ENCODE results near the gene CAB39.

Gene CAB39

DNA sequence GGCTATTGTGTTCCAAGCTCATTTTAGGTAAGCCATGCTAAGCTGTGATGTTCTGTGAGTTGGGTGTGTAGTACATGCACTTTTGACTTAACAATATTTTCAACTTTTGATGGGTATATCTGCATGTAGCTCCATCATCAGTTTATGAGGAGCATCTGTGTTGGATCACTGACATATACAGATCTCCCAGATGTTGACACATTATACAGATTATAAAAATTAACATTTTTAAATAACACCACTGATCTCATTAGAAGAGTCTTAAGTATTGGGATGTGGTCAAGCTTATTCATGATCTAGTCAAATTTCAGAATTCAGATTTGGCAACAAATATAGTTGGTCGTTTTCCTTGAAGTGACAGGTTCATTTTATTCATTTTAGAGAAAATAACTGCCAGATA is 51.7 kb downstream of the CAB39 start:
- no peaks in the 10 kb centered on the region for H3K27me3 ChIP-seq (ENCODE audit: insufficient read depth, low read depth)
- peaks cover 11% of the 10 kb centered on the region for H3K4me1 ChIP-seq (ENCODE audit: low read depth, poor library complexity, severe bottlenecking)
- H2AFZ ChIP-seq (ENCODE audit: low read depth): no peak overlapping the region
- 0 out of 2 replicates have a peak, but pooled peaks cover 6% of the 10 kb centered on the region for H4K20me1 ChIP-seq (ENCODE audit: insufficient read depth)
- no peaks in the 10 kb centered on the region; the same call in 1 of the 2 replicates for H3K79me2 ChIP-seq (ENCODE audit: insufficient read depth, low read depth)
- no peaks in the 10 kb centered on the region for H3K36me3 ChIP-seq (ENCODE audit: insufficient read depth)
- TF ChIP-seq CTCF (conservative IDR thresholded peaks at IDR 0.05; ENCODE audit: low read depth, low read length): no peak
- H3K27ac ChIP-seq: no peak overlapping the region
- H3K4me3 ChIP-seq (IDR thresholded peaks at IDR 0.05; ENCODE audit: insufficient read depth, low read depth, low read length): no peak overlapping the region
- no peak overlapping the region for H3K4me2 ChIP-seq
- H3K9ac ChIP-seq: no peak overlapping the region

DNA sequence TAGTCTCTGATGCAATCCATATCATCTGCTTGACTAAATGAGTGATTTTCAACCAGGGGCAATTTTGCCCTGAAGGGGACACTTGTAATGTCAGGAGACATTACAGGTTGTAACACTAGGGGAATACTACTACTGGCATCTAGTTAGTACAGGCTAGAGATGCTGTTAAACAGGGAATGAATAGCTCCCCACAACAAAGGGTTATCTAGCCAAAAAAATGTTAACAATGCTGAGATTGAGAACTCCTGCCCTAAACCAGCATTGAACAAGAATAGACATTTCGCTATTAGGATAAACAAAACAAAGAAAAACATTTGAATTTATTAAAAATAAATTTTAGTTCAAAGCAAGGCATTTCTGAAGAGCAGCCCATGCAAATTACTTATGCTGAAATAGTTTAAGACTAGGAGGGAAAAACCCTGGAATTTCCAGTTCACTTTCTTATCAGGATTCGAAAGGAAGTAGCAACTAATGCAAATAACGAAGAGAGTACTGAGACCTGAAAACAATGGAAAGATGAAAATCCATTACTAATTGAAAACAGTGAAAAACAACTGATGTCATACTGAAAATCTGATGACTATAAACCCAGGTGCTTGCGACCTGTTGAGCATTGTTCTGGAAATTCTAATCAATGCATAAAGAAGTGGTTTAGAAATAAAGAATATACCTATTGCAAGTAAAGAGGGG is 53.1 kb downstream of the CAB39 start:
- no peak for TF ChIP-seq CTCF (conservative IDR thresholded peaks at IDR 0.05; ENCODE audit: low read depth, low read length)
- no peak overlapping the region for H3K27ac ChIP-seq
- no peaks in the 10 kb centered on the region for H4K20me1 ChIP-seq (ENCODE audit: insufficient read depth)
- H3K4me2 ChIP-seq: no peak overlapping the region
- H3K79me2 ChIP-seq (ENCODE audit: insufficient read depth, low read depth): no peaks in the 10 kb centered on the region
- H3K27me3 ChIP-seq (ENCODE audit: insufficient read depth, low read depth): no peaks in the 10 kb centered on the region
- H3K4me3 ChIP-seq (IDR thresholded peaks at IDR 0.05; ENCODE audit: insufficient read depth, low read depth, low read length): no peak overlapping the region
- H2AFZ ChIP-seq (ENCODE audit: low read depth): no peak overlapping the region
- no peak overlapping the region for H3K9ac ChIP-seq
- no peaks in the 10 kb centered on the region for H3K36me3 ChIP-seq (ENCODE audit: insufficient read depth)
- H3K4me1 ChIP-seq (ENCODE audit: low read depth, poor library complexity, severe bottlenecking): peaks cover 9% of the 10 kb centered on the region

DNA sequence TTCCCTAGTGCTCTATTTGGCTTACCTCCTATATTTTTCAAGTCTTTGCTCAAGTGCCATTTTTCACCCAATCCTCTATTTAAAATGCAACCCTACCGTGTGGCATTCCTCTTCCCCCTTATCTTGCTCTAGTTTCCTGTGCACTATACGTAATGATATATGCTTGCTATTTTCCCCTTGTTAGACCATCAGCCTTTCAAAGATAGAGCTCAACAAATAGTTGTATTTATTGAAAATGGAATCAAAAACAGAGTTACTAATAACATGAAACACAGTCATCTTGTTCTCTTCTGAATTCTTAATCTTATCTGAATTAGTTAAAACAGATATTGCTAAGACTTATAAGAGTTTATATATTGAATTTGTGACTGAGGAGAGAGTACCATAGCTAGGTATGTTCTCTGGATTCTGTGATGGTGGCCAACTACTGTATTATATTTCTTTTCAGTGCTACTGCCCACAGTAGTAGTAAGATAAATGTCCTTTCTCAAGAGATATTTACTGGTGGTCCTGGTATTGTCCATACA is 55.3 kb downstream of the CAB39 start:
- Histone ChIP-seq H2AFZ (ENCODE audit: low read depth) (no peak overlapping the region), H3K4me3 (IDR thresholded peaks at IDR 0.05; ENCODE audit: insufficient read depth, low read depth, low read length) (no peak overlapping the region), H3K27ac (no peak overlapping the region), H3K4me2 (no peak overlapping the region), H3K27me3 (ENCODE audit: insufficient read depth, low read depth) (no peaks in the 10 kb centered on the region), H3K9ac (no peak overlapping the region), H4K20me1 (ENCODE audit: insufficient read depth) (no peaks in the 10 kb centered on the region), H3K4me1 (ENCODE audit: low read depth, poor library complexity, severe bottlenecking) (peaks cover 14% of the 10 kb centered on the region), H3K36me3 (ENCODE audit: insufficient read depth) (no peaks in the 10 kb centered on the region), H3K79me2 (ENCODE audit: insufficient read depth, low read depth) (no peaks in the 10 kb centered on the region; the same call in 1 of the 2 replicates)
- TF ChIP-seq CTCF (conservative IDR thresholded peaks at IDR 0.05; ENCODE audit: low read depth, low read length): no peak

DNA sequence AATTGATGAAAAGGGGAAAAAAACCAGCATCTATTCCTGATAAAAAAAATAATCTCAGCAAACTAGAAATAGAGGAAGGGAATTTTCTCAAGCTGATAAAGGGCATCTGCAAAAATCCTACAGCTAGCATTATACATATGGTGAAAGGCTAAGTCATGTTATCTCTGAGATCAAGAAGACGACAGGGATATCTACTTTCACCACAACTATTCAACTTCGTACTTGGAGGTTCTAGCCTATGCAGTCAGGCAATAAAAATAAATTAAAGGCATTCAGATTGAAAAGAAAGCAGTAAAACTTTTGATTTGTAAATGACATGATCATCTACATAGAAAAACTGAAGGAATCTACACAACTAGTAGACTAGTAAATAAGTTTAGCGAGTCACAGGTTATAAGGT is 58.2 kb downstream of the CAB39 start:
- Histone ChIP-seq H3K27me3 (ENCODE audit: insufficient read depth, low read depth) (no peaks in the 10 kb centered on the region), H3K36me3 (ENCODE audit: insufficient read depth) (no peaks in the 10 kb centered on the region), H3K4me1 (ENCODE audit: low read depth, poor library complexity, severe bottlenecking) (peaks cover 19% of the 10 kb centered on the region), H2AFZ (ENCODE audit: low read depth) (no peak overlapping the region), H4K20me1 (ENCODE audit: insufficient read depth) (no peaks in the 10 kb centered on the region), H3K27ac (no peak overlapping the region), H3K79me2 (ENCODE audit: insufficient read depth, low read depth) (no peaks in the 10 kb centered on the region; the same call in 1 of the 2 replicates), H3K4me2 (no peak overlapping the region), H3K9ac (no peak overlapping the region), H3K4me3 (IDR thresholded peaks at IDR 0.05; ENCODE audit: insufficient read depth, low read depth, low read length) (no peak overlapping the region)
- no peak for TF ChIP-seq CTCF (conservative IDR thresholded peaks at IDR 0.05; ENCODE audit: low read depth, low read length)
